ENCODE measurements around the gene FGD5.

- TF ChIP-seq CTCF (conservative IDR thresholded peaks at IDR 0.05 in 1 of 2, IDR thresholded peaks at IDR 0.05 in 1 of 2; ENCODE audit: low read depth in 1 of 2, low read length in 2 of 2): no peak
- TF ChIP-seq EZH2 (IDR thresholded peaks at IDR 0.05; ENCODE audit: low read length, missing control alignments): no peak
Measured at GRCh38 chr3:14788644-14789043, 30.1 kb upstream of the FGD5 start.
